Thyroid gland (tissue), 4 donors: Measurements from ENCODE around the gene SURF4. TPM values are rescaled to one million over a fixed set of nuclear protein-coding genes. Genes with fewer than 3 reads are reported as not detected.

Experiments
- DNase-seq, 2 donors: peaks; one replicate each; pipeline ENCODE4 v3.0.0-alpha.2; 2019
- H3K27ac ChIP-seq, 3 donors: fragments of 200-600 bp; sonication (generic); 1 replicate in 2 of 3; 2 replicates in 1 of 3; pipeline ENCODE4 v1.5.1; 2016 to 2019; ENCODE audit warnings: mild to moderate bottlenecking in 1 of 3, moderate library complexity in 1 of 3
- H3K27me3 ChIP-seq: fragments of 200-600 bp; sonication (generic); one replicate; pipeline ENCODE4 v1.5.1; 2019
- H3K36me3 ChIP-seq, 2 donors: fragments of 200-600 bp; sonication (generic); one replicate each; pipeline ENCODE4 v1.5.1; 2016 to 2019
- H3K4me1 ChIP-seq, 2 donors: fragments of 200-600 bp; sonication (generic); one replicate each; pipeline ENCODE4 v1.5.1; 2017 to 2019
- H3K4me3 ChIP-seq, 3 donors: fragments of 200-600 bp; sonication (generic); replicated peaks in 1 of 3; 1 replicate in 2 of 3; 2 replicates in 1 of 3; pipeline ENCODE4 v1.5.1; 2016; ENCODE audit warnings: mild to moderate bottlenecking in 1 of 3
- H3K9me3 ChIP-seq: fragments of 200-600 bp; sonication (generic); one replicate; pipeline ENCODE4 v1.5.1; 2017
- CTCF ChIP-seq, 6 experiments: fragments of 200-600 bp in 3 of 6; fragments of 450-650 bp in 3 of 6; sonication (generic) in 3 of 6; IDR thresholded peaks; one replicate each; pipeline ENCODE4 v1.5.1; 2016 to 2019; ENCODE audit warnings: antibody characterized with exemption in 6 of 6, mild to moderate bottlenecking in 2 of 6, inconsistent platforms in 1 of 6, moderate library complexity in 1 of 6
- POLR2A ChIP-seq, 2 donors: fragments of 450-650 bp; IDR thresholded peaks; one replicate each; pipeline ENCODE4 v1.6.1; 2017; ENCODE audit warnings: antibody characterized with exemption in 2 of 2, mild to moderate bottlenecking in 2 of 2, moderate library complexity in 1 of 2
- WGBS, 2 donors: methylation state at CpG; one replicate each; pipeline ENCODE4 v1.1.5; 2017; 5-methylcytosine and 5-hydroxymethylcytosine counted together
- intact Hi-C: fragments of 100-400 bp; cut with DNase I; formaldehyde crosslinking; loops from one replicate; pipeline ENCODE4 v1.15.1; 2023
- total RNA-seq, 4 donors: library from RNA; depleted of rRNA; stranded (reverse); fragments of >200 nt; gene quantifications; one replicate each; pipeline ENCODE4 v1.2.3, GENCODE V29; 2016

SURF4 gene
- total RNA-seq, 4 donors from 2014 or later: 165 to 253 (median 226) TPM

- no peaks in the 10 kb centered on the region for H3K36me3 ChIP-seq
- intact Hi-C loops: no loop called here
- no peak for TF ChIP-seq POLR2A (IDR thresholded peaks at IDR 0.05)
- no peak for TF ChIP-seq CTCF (IDR thresholded peaks at IDR 0.05)
- H3K27me3 ChIP-seq: no peaks in the 10 kb centered on the region
- WGBS, 2 donors: 85 to 87% methylated on average over 7 of the region's 7 CpGs
- no peak overlapping the region for H3K4me3 ChIP-seq
- no peaks in the 10 kb centered on the region for H3K9me3 ChIP-seq
- peaks cover 0 to 15% of the 10 kb centered on the region in 2 donors for H3K4me1 ChIP-seq
- no peak overlapping the region for H3K27ac ChIP-seq
- no peak for DNase-seq
Observed at GRCh38 chr9:133390713-133391112, 14.9 kb upstream of the SURF4 start.

GRCh38 chr9:133389562-133389961 is 13.7 kb upstream of the SURF4 start:
- intact Hi-C loops: no loop called here
- H3K27me3 ChIP-seq: no peaks in the 10 kb centered on the region
- no peaks in the 10 kb centered on the region for H3K9me3 ChIP-seq
- no peak for DNase-seq
- no peaks in the 10 kb centered on the region for H3K36me3 ChIP-seq
- H3K27ac ChIP-seq: no peak overlapping the region
- no peak overlapping the region for H3K4me3 ChIP-seq
- 66 to 82% methylated on average over 11 to 13 of the region's 13 CpGs for WGBS, 2 donors
- no peak for TF ChIP-seq CTCF (IDR thresholded peaks at IDR 0.05)
- peaks cover 0 to 15% of the 10 kb centered on the region in 2 donors for H3K4me1 ChIP-seq

GRCh38 chr9:133389025-133389557 is 13.2 kb upstream of the SURF4 start:
- 79 to 84% methylated on average over 7 to 8 of the region's 12 CpGs for WGBS, 2 donors
- intact Hi-C loops: no loop called here
- Histone ChIP-seq H3K9me3 (no peaks in the 10 kb centered on the region), H3K36me3 (no peaks in the 10 kb centered on the region), H3K27ac (no peak overlapping the region), H3K4me1 (peaks cover 0 to 15% of the 10 kb centered on the region in 2 donors), H3K27me3 (no peaks in the 10 kb centered on the region), H3K4me3 (no peak overlapping the region)
- DNase-seq: no peak
- TF ChIP-seq CTCF (IDR thresholded peaks at IDR 0.05) (no peak), POLR2A (IDR thresholded peaks at IDR 0.05) (no peak)

GRCh38 chr9:133387680-133388079 is 11.8 kb upstream of the SURF4 start:
- intact Hi-C loops: no loop called here
- Histone ChIP-seq H3K27ac (peak overlapping the region in 1 of 3 donors; percentile 6), H3K27me3 (no peaks in the 10 kb centered on the region), H3K36me3 (no peaks in the 10 kb centered on the region), H3K4me3 (no peak overlapping the region), H3K4me1 (peaks cover 0 to 15% of the 10 kb centered on the region in 2 donors), H3K9me3 (no peaks in the 10 kb centered on the region)
- no peak for TF ChIP-seq POLR2A (IDR thresholded peaks at IDR 0.05)
- DNase-seq: peak; percentile 69 to 76
- 45 to 59% methylated on average over 9 of the region's 9 CpGs for WGBS, 2 donors

- H3K27me3 ChIP-seq: no peaks in the 10 kb centered on the region
- H3K4me1 ChIP-seq: peaks cover 0 to 15% of the 10 kb centered on the region in 2 donors
- H3K36me3 ChIP-seq: no peaks in the 10 kb centered on the region
- TF ChIP-seq POLR2A (IDR thresholded peaks at IDR 0.05): no peak
- H3K27ac ChIP-seq: no peak overlapping the region
- H3K9me3 ChIP-seq: no peaks in the 10 kb centered on the region
- 89 to 93% methylated on average over 12 to 13 of the region's 13 CpGs for WGBS, 2 donors
- intact Hi-C loops: no loop called here
- no peak for DNase-seq
- H3K4me3 ChIP-seq: no peak overlapping the region
Observed at GRCh38 chr9:133386338-133386737, 10.5 kb upstream of the SURF4 start.

DNA sequence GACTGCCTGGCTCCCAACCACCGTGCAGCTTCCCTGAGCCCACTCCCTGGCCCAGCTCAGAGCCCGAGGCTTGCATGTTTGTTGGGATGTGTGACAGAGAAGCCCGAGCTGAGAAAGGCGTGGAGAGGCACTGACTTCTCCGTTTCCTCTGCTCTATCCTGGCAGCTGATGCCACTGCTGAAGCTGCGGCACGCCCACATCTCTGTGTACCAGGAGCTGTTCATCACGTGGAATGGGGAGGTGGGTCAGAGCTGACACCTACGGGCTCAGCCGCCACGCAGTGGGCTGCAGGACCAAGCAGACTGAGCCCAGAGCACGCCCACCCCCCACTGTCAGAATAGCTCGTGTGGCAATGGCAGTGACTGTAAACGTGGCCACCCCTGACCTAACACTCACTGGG is 9.6 kb upstream of the SURF4 start:
- 93 to 94% methylated on average over 3 to 13 of the region's 14 CpGs for WGBS, 2 donors
- H3K9me3 ChIP-seq: no peaks in the 10 kb centered on the region
- H3K4me3 ChIP-seq: no peak overlapping the region
- H3K27me3 ChIP-seq: no peaks in the 10 kb centered on the region
- TF ChIP-seq CTCF (IDR thresholded peaks at IDR 0.05) (no peak), POLR2A (IDR thresholded peaks at IDR 0.05) (no peak)
- peaks cover 0 to 15% of the 10 kb centered on the region in 2 donors for H3K4me1 ChIP-seq
- DNase-seq: no peak
- H3K36me3 ChIP-seq: no peaks in the 10 kb centered on the region
- intact Hi-C loops: no loop called here
- H3K27ac ChIP-seq: no peak overlapping the region
